GM12873 (cell line): Measurements from ENCODE around the gene HSPA12A.
A peak's percentile ranks its signal among the peaks of the same experiment; 100 is the strongest.

Source experiments
- CTCF ChIP-seq: IDR thresholded peaks from 2 replicates; pipeline ENCODE4 v1.5.1; 2012; ENCODE audit warnings: low read depth, mild to moderate bottlenecking, moderate library complexity, low read length, control low read depth; ENCODE audit not compliant: insufficient read depth; ENCODE audit errors: missing control alignments

The HSPA12A gene

GRCh38 chr10:116740971-116741370, 1.4 kb downstream of the HSPA12A start:
- TF ChIP-seq CTCF, result no peak

GRCh38 chr10:116738339-116738738, 4.0 kb downstream of the HSPA12A start:
- TF ChIP-seq CTCF, result no peak

GRCh38 chr10:116737627-116738327, 4.6 kb downstream of the HSPA12A start:
- peak; percentile 27 for TF ChIP-seq CTCF

- TF ChIP-seq CTCF, result no peak
Measured at GRCh38 chr10:116733566-116733965, 8.8 kb downstream of the HSPA12A start.

GRCh38 chr10:116732573-116732972, 9.8 kb downstream of the HSPA12A start:
- no peak for TF ChIP-seq CTCF

GRCh38 chr10:116730464-116731260, 11.7 kb downstream of the HSPA12A start:
- TF ChIP-seq CTCF, result no peak

GRCh38 chr10:116729243-116729642, 13.1 kb downstream of the HSPA12A start:
- TF ChIP-seq CTCF, result no peak
